Sigmoid colon (tissue), 7 donors: ENCODE measurements around the gene TMEM168. TPM values are rescaled to one million over a fixed set of nuclear protein-coding genes. Genes with fewer than 3 reads are reported as not detected.

ENCODE experiments used
- DNase-seq: peaks from one replicate; pipeline ENCODE4 v3.0.0-alpha.2; 2019
- H3K27ac ChIP-seq, 4 donors: fragments of 200-600 bp; sonication (generic); one replicate each; pipeline ENCODE4 v1.5.1; 2016 to 2019; ENCODE audit warnings: mild to moderate bottlenecking in 1 of 4
- H3K27me3 ChIP-seq, 3 donors: fragments of 200-600 bp; sonication (generic); one replicate each; pipeline ENCODE4 v1.5.1; 2019; ENCODE audit warnings: mild to moderate bottlenecking in 1 of 3
- H3K36me3 ChIP-seq, 4 donors: fragments of 200-600 bp; sonication (generic); one replicate each; pipeline ENCODE4 v1.5.1; 2016 to 2019
- H3K4me1 ChIP-seq, 4 donors: fragments of 200-600 bp; sonication (generic); one replicate each; pipeline ENCODE4 v1.5.1; 2017 to 2019
- H3K4me3 ChIP-seq, 4 donors: fragments of 200-600 bp; sonication (generic); one replicate each; pipeline ENCODE4 v1.5.1; 2017 to 2019; ENCODE audit warnings: mild to moderate bottlenecking in 2 of 4, moderate library complexity in 1 of 4
- H3K9me3 ChIP-seq, 4 donors: fragments of 200-600 bp in 3 of 4; sonication (generic) in 3 of 4; one replicate each; pipeline versions ENCODE4 v1.5.1 to v1.6.1; 2013 to 2019
- CTCF ChIP-seq, 4 experiments: fragments of 450-650 bp in 3 of 4; fragments of 200-600 bp in 1 of 4; IDR thresholded peaks; one replicate each; pipeline ENCODE4 v1.5.1; 2016 to 2019; ENCODE audit warnings: antibody characterized with exemption in 4 of 4, mild to moderate bottlenecking in 3 of 4, moderate library complexity in 2 of 4
- EP300 ChIP-seq, 4 donors: sonication (generic); formaldehyde crosslinking; IDR thresholded peaks; one replicate each; pipeline ENCODE4 v1.6.1; 2017; ENCODE audit warnings: antibody characterized with exemption in 4 of 4
- POLR2A ChIP-seq, 2 donors: fragments of 450-650 bp; IDR thresholded peaks; one replicate each; pipeline ENCODE4 v1.6.1; 2016; ENCODE audit warnings: antibody characterized with exemption in 2 of 2, mild to moderate bottlenecking in 2 of 2, moderate library complexity in 2 of 2
- POLR2AphosphoS5 ChIP-seq, 4 donors: sonication (generic); formaldehyde crosslinking; IDR thresholded peaks; one replicate each; pipeline ENCODE4 v1.6.1; 2017; ENCODE audit warnings: antibody characterized with exemption in 4 of 4
- WGBS, 2 donors: extraction: QIAGEN DNeasy Blood & Tissue Kit; methylation state at CpG; one replicate each; pipeline ENCODE4 v1.1.7; 2013; 5-methylcytosine and 5-hydroxymethylcytosine counted together
- intact Hi-C: fragments of 100-400 bp; cut with DNase I; formaldehyde crosslinking; loops from one replicate; pipeline ENCODE4 v1.15.1; 2023
- polyA plus RNA-seq, 3 donors: library from polyadenylated mRNA; stranded (reverse); fragments of 200-250 nt; gene quantifications; one replicate each; pipeline ENCODE4 v1.2.3, GENCODE V29; 2013
- total RNA-seq, 4 donors: library from RNA; depleted of rRNA; stranded (reverse); fragments of >200 nt; gene quantifications; one replicate each; pipeline ENCODE4 v1.1.0, GENCODE V29; 2016
- donor health status: healthy with polysubstance abuse.
- donor health status: Bipolar disorder and iron deficiency.
- donor health status: healthy.

Gene TMEM168
- total and polyA plus RNA-seq, 7 donors: 1.2 to 24.3 (median 14.3) TPM

- Histone ChIP-seq H3K4me1 (peaks cover 0 to 1% (median 0%) of the 10 kb centered on the region in 4 donors), H3K36me3 (peaks cover 0 to 5% (median 0%) of the 10 kb centered on the region in 4 donors), H3K27ac (no peak overlapping the region), H3K27me3 (no peaks in the 10 kb centered on the region), H3K9me3 (no peaks in the 10 kb centered on the region), H3K4me3 (no peak overlapping the region)
- no peak for TF ChIP-seq CTCF (IDR thresholded peaks at IDR 0.05)
- no peak for TF ChIP-seq EP300 (IDR thresholded peaks at IDR 0.05)
- TF ChIP-seq POLR2AphosphoS5 (IDR thresholded peaks at IDR 0.05): no peak
- TF ChIP-seq POLR2A (IDR thresholded peaks at IDR 0.05): no peak
- DNase-seq: no peak
- intact Hi-C loops: no loop called here
These were observed 12.8 kb downstream of the TMEM168 start for GRCh38 chr7:112777406-112777805.

GRCh38 chr7:112771166-112771565 is 19.0 kb downstream of the TMEM168 start:
- H3K4me1 ChIP-seq: no peaks in the 10 kb centered on the region
- TF ChIP-seq POLR2AphosphoS5 (IDR thresholded peaks at IDR 0.05): no peak
- TF ChIP-seq POLR2A (IDR thresholded peaks at IDR 0.05): no peak
- TF ChIP-seq CTCF (IDR thresholded peaks at IDR 0.05): no peak
- no peak for TF ChIP-seq EP300 (IDR thresholded peaks at IDR 0.05)
- no peaks in the 10 kb centered on the region for H3K27me3 ChIP-seq
- peaks cover 0 to 16% (median 0%) of the 10 kb centered on the region in 4 donors for H3K36me3 ChIP-seq
- 47 to 64% methylated on average over 1 of the region's 1 CpG for WGBS, 2 donors
- no peak overlapping the region for H3K4me3 ChIP-seq
- no peak for DNase-seq
- no peaks in the 10 kb centered on the region for H3K9me3 ChIP-seq
- no peak overlapping the region for H3K27ac ChIP-seq
- intact Hi-C loops: no loop called here

- no peak overlapping the region for H3K27ac ChIP-seq
- intact Hi-C loops: no loop called here
- 97 to 98% methylated on average over 4 of the region's 4 CpGs for WGBS, 2 donors
- TF ChIP-seq CTCF (IDR thresholded peaks at IDR 0.05) (no peak), POLR2AphosphoS5 (IDR thresholded peaks at IDR 0.05) (no peak), POLR2A (IDR thresholded peaks at IDR 0.05) (no peak), EP300 (IDR thresholded peaks at IDR 0.05) (no peak)
- H3K36me3 ChIP-seq: peaks cover 0 to 16% (median 0%) of the 10 kb centered on the region in 4 donors
- no peaks in the 10 kb centered on the region for H3K27me3 ChIP-seq
- no peak overlapping the region for H3K4me3 ChIP-seq
- DNase-seq: no peak
- H3K4me1 ChIP-seq: no peaks in the 10 kb centered on the region
- no peaks in the 10 kb centered on the region for H3K9me3 ChIP-seq
These were observed 20.1 kb downstream of the TMEM168 start for GRCh38 chr7:112770051-112770450.

- Histone ChIP-seq H3K4me1 (no peaks in the 10 kb centered on the region), H3K27ac (no peak overlapping the region), H3K4me3 (no peak overlapping the region), H3K36me3 (peaks cover 0 to 10% (median 0%) of the 10 kb centered on the region in 4 donors), H3K27me3 (no peaks in the 10 kb centered on the region), H3K9me3 (no peaks in the 10 kb centered on the region)
- WGBS, 2 donors: 92 to 96% methylated on average over 1 of the region's 1 CpG
- DNase-seq: no peak
- intact Hi-C loops: no loop called here
- no peak for TF ChIP-seq POLR2A (IDR thresholded peaks at IDR 0.05)
- no peak for TF ChIP-seq POLR2AphosphoS5 (IDR thresholded peaks at IDR 0.05)
- no peak for TF ChIP-seq CTCF (IDR thresholded peaks at IDR 0.05)
- TF ChIP-seq EP300 (IDR thresholded peaks at IDR 0.05): no peak
These were observed 25.1 kb downstream of the TMEM168 start for GRCh38 chr7:112765105-112765504.

GRCh38 chr7:112763996-112764395 is 26.2 kb downstream of the TMEM168 start:
- H3K9me3 ChIP-seq: no peaks in the 10 kb centered on the region
- no peaks in the 10 kb centered on the region for H3K4me1 ChIP-seq
- intact Hi-C loops: no loop called here
- TF ChIP-seq EP300 (IDR thresholded peaks at IDR 0.05) (no peak), POLR2AphosphoS5 (IDR thresholded peaks at IDR 0.05) (no peak), CTCF (IDR thresholded peaks at IDR 0.05) (no peak), POLR2A (IDR thresholded peaks at IDR 0.05) (no peak)
- DNase-seq: no peak
- peaks cover 0 to 10% (median 0%) of the 10 kb centered on the region in 4 donors for H3K36me3 ChIP-seq
- no peak overlapping the region for H3K27ac ChIP-seq
- H3K27me3 ChIP-seq: no peaks in the 10 kb centered on the region
- H3K4me3 ChIP-seq: no peak overlapping the region
